DMS153 treated with DMSO at 0.1 percent for 48 hours (cell line): Measurements from ENCODE around the gene TOM1.
"Not testable (repeated sequence)": the region's sequence is repeated elsewhere in the genome, so short reads cannot be mapped to it uniquely, and the experiment has no call there.

Source experiments
- DNase-seq: peaks from one replicate; lab custom pipeline; 2025; ENCODE audit not compliant: unreplicated experiment; lab: John Stamatoyannopoulos, UW

Gene TOM1

GRCh38 chr22:35344956-35345690, 45.4 kb downstream of the TOM1 start:
- DNase-seq = no peak

- no peak for DNase-seq
These were observed 46.3 kb downstream of the TOM1 start for GRCh38 chr22:35345808-35346505.

GRCh38 chr22:35346596-35347220, 47.0 kb downstream of the TOM1 start:
- DNase-seq = no peak

- DNase-seq = no peak
These were observed 47.8 kb downstream of the TOM1 start for GRCh38 chr22:35347462-35347861.

- no peak for DNase-seq
These were observed 48.4 kb downstream of the TOM1 start for GRCh38 chr22:35348026-35348590.

GRCh38 chr22:35348703-35349102, 49.0 kb downstream of the TOM1 start:
- DNase-seq = no peak

GRCh38 chr22:35349368-35349703, 49.6 kb downstream of the TOM1 start:
- peak; percentile 77 for DNase-seq

GRCh38 chr22:35349704-35350538, 50.2 kb downstream of the TOM1 start:
- peak; percentile 77 for DNase-seq

- peak; percentile 89 for DNase-seq
These were observed 51.1 kb downstream of the TOM1 start for GRCh38 chr22:35350539-35351503.

- no peak for DNase-seq
These were observed 52.8 kb downstream of the TOM1 start for GRCh38 chr22:35352214-35353111.

GRCh38 chr22:35353318-35353717, 53.6 kb downstream of the TOM1 start:
- DNase-seq = no peak

GRCh38 chr22:35354068-35354467, 54.4 kb downstream of the TOM1 start:
- DNase-seq = no peak

GRCh38 chr22:35357883-35358621, 58.4 kb downstream of the TOM1 start:
- no peak for DNase-seq

GRCh38 chr22:35359380-35360065, 59.8 kb downstream of the TOM1 start:
- DNase-seq = no peak

GRCh38 chr22:35361001-35361558, 61.4 kb downstream of the TOM1 start:
- no peak for DNase-seq

- DNase-seq = no peak
These were observed 63.9 kb downstream of the TOM1 start for GRCh38 chr22:35363566-35364086.

- not testable (repeated sequence) for DNase-seq
These were observed 64.5 kb downstream of the TOM1 start for GRCh38 chr22:35364230-35364629.
